NCI-H2227 treated with DMSO at 0.1 percent for 48 hours (cell line): Measurements from ENCODE around the gene RALGAPA2.
"Not testable (repeated sequence)": the region's sequence is repeated elsewhere in the genome, so short reads cannot be mapped to it uniquely, and the experiment has no call there.

Experiments
- DNase-seq: peaks from one replicate; lab custom pipeline; 2025; lab: John Stamatoyannopoulos, UW

RALGAPA2 gene

GRCh38 chr20:20573797-20574196, 138.6 kb downstream of the RALGAPA2 start:
- DNase-seq, result no peak

- no peak for DNase-seq
Measured at GRCh38 chr20:20571068-20571780, 141.2 kb downstream of the RALGAPA2 start.

- DNase-seq, result peak; percentile 58
Measured at GRCh38 chr20:20568604-20569205, 143.7 kb downstream of the RALGAPA2 start.

- DNase-seq, result no peak
Measured at GRCh38 chr20:20567712-20568111, 144.7 kb downstream of the RALGAPA2 start.

- DNase-seq, result no peak
Measured at GRCh38 chr20:20566516-20566915, 145.9 kb downstream of the RALGAPA2 start.

- DNase-seq, result no peak
Measured at GRCh38 chr20:20564279-20564678, 148.2 kb downstream of the RALGAPA2 start.

- no peak for DNase-seq
Measured at GRCh38 chr20:20562507-20562906, 149.9 kb downstream of the RALGAPA2 start.

- no peak for DNase-seq
Measured at GRCh38 chr20:20561841-20562240, 150.6 kb downstream of the RALGAPA2 start.

- DNase-seq, result no peak
Measured at GRCh38 chr20:20561172-20561571, 151.3 kb downstream of the RALGAPA2 start.

- no peak for DNase-seq
Measured at GRCh38 chr20:20557406-20557805, 155.0 kb downstream of the RALGAPA2 start.

GRCh38 chr20:20555838-20556237, 156.6 kb downstream of the RALGAPA2 start:
- no peak for DNase-seq

- no peak for DNase-seq
Measured at GRCh38 chr20:20554951-20555350, 157.5 kb downstream of the RALGAPA2 start.

- DNase-seq, result no peak
Measured at GRCh38 chr20:20553541-20553940, 158.9 kb downstream of the RALGAPA2 start.

GRCh38 chr20:20552076-20552475, 160.4 kb downstream of the RALGAPA2 start:
- peak; percentile 49 for DNase-seq

GRCh38 chr20:20551409-20551808, 161.0 kb downstream of the RALGAPA2 start:
- no peak for DNase-seq

GRCh38 chr20:20549704-20550103, 162.7 kb downstream of the RALGAPA2 start:
- no peak for DNase-seq

GRCh38 chr20:20549267-20549612, 163.2 kb downstream of the RALGAPA2 start:
- DNase-seq, result no peak

- DNase-seq, result no peak
Measured at GRCh38 chr20:20548527-20549266, 163.7 kb downstream of the RALGAPA2 start.

- DNase-seq, result no peak
Measured at GRCh38 chr20:20547876-20548266, 164.6 kb downstream of the RALGAPA2 start.

GRCh38 chr20:20547221-20547875, 165.1 kb downstream of the RALGAPA2 start:
- DNase-seq, result no peak

GRCh38 chr20:20546402-20546801, 166.0 kb downstream of the RALGAPA2 start:
- DNase-seq, result no peak

GRCh38 chr20:20543348-20543747, 169.1 kb downstream of the RALGAPA2 start:
- not testable (repeated sequence) for DNase-seq
